Trophoblast cell (in vitro differentiated cells and primary cell): ENCODE data around the gene HERC4.

ENCODE experiments used
- DNase-seq, 2 donors: peaks; one replicate each; pipeline ENCODE4 v3.0.0-alpha.2; 2016
- H2AFZ ChIP-seq: 2 replicates; pipeline ENCODE4 v1.6.1; 2013; ENCODE audit warnings: low read length, moderate library complexity, mild to moderate bottlenecking; ENCODE audit not compliant: insufficient read depth, poor library complexity
- H2AK5ac ChIP-seq: 2 replicates; pipeline ENCODE4 v1.6.1; 2013; ENCODE audit warnings: mild to moderate bottlenecking, low read length
- H2BK120ac ChIP-seq: 2 replicates; pipeline ENCODE4 v1.6.1; 2013; ENCODE audit warnings: low read length, mild to moderate bottlenecking, moderate library complexity; ENCODE audit not compliant: insufficient read depth, poor library complexity
- H2BK12ac ChIP-seq: 2 replicates; pipeline ENCODE4 v1.6.1; 2013; ENCODE audit warnings: mild to moderate bottlenecking, low read length, moderate library complexity
- H2BK5ac ChIP-seq: 2 replicates; pipeline ENCODE4 v1.6.1; 2013; ENCODE audit warnings: low read length, low read depth, moderate library complexity, mild to moderate bottlenecking; ENCODE audit not compliant: poor library complexity
- H3K14ac ChIP-seq: 2 replicates; pipeline ENCODE4 v1.6.1; 2013; ENCODE audit warnings: mild to moderate bottlenecking, low read length
- H3K18ac ChIP-seq: 2 replicates; pipeline ENCODE4 v1.6.1; 2013; ENCODE audit warnings: mild to moderate bottlenecking, low read length
- H3K23ac ChIP-seq: 2 replicates; pipeline ENCODE4 v1.6.1; 2013; ENCODE audit warnings: low read length
- H3K27ac ChIP-seq: 2 replicates; pipeline ENCODE4 v1.5.1; 2013; ENCODE audit warnings: low read depth, mild to moderate bottlenecking, inconsistent platforms, low read length, moderate library complexity
- H3K27me3 ChIP-seq: 2 replicates; pipeline ENCODE4 v1.6.1; 2013; ENCODE audit warnings: inconsistent platforms, mild to moderate bottlenecking, low read length, moderate library complexity; ENCODE audit not compliant: insufficient read depth
- H3K36me3 ChIP-seq, 2 experiments: 1 replicate in 1 of 2; 2 replicates in 1 of 2; pipeline ENCODE4 v1.6.1; 2013; ENCODE audit warnings: low read length in 2 of 2, mild to moderate bottlenecking in 2 of 2, moderate library complexity in 1 of 2; ENCODE audit not compliant: insufficient read depth in 2 of 2, control insufficient read depth in 1 of 2
- H3K4ac ChIP-seq: 2 replicates; pipeline ENCODE4 v1.6.1; 2013; ENCODE audit warnings: low read depth, mild to moderate bottlenecking, low read length, moderate library complexity
- H3K4me1 ChIP-seq, 2 experiments: 1 replicate in 1 of 2; 2 replicates in 1 of 2; pipeline ENCODE4 v1.6.1; 2013; ENCODE audit warnings: low read length in 2 of 2, mild to moderate bottlenecking in 2 of 2, moderate library complexity in 1 of 2; ENCODE audit not compliant: insufficient read depth in 2 of 2, control insufficient read depth in 1 of 2
- H3K4me2 ChIP-seq: 2 replicates; pipeline ENCODE4 v1.6.1; 2013; ENCODE audit warnings: inconsistent platforms, mild to moderate bottlenecking, low read length, moderate library complexity
- H3K4me3 ChIP-seq: 2 replicates; pipeline ENCODE4 v1.5.1; 2013; ENCODE audit warnings: mild to moderate bottlenecking, low read depth, low read length, inconsistent platforms
- H3K79me1 ChIP-seq: one replicate; pipeline ENCODE4 v1.6.1; 2013; ENCODE audit warnings: low read length
- H3K79me2 ChIP-seq: 2 replicates; pipeline ENCODE4 v1.6.1; 2013; ENCODE audit warnings: low read length, mild to moderate bottlenecking; ENCODE audit not compliant: control insufficient read depth, insufficient read depth, poor library complexity
- H3K9ac ChIP-seq: 2 replicates; pipeline ENCODE4 v1.6.1; 2013; ENCODE audit warnings: mild to moderate bottlenecking, low read length
- H3K9me3 ChIP-seq: 2 replicates; pipeline ENCODE4 v1.6.1; 2013; ENCODE audit warnings: low read depth, mild to moderate bottlenecking, control low read depth, inconsistent platforms, low read length; ENCODE audit not compliant: insufficient read depth
- H4K12ac ChIP-seq: 2 replicates; pipeline ENCODE4 v1.6.1; 2013; ENCODE audit warnings: low read depth, mild to moderate bottlenecking, low read length, moderate library complexity
- H4K8ac ChIP-seq: 2 replicates; pipeline ENCODE4 v1.6.1; 2013; ENCODE audit warnings: low read depth, mild to moderate bottlenecking, low read length, moderate library complexity
- H4K91ac ChIP-seq: one replicate; pipeline ENCODE4 v1.6.1; 2013; ENCODE audit warnings: low read depth, mild to moderate bottlenecking, low read length, moderate library complexity
- WGBS: extraction: QIAGEN DNeasy Blood & Tissue Kit; methylation state at CpG from one replicate; pipeline ENCODE4 v1.1.7; 2013; ENCODE audit warnings: missing lambda C conversion rate; ENCODE audit not compliant: insufficient read length, insufficient coverage; ENCODE audit errors: extremely low coverage; 5-methylcytosine and 5-hydroxymethylcytosine counted together

The HERC4 gene

DNA sequence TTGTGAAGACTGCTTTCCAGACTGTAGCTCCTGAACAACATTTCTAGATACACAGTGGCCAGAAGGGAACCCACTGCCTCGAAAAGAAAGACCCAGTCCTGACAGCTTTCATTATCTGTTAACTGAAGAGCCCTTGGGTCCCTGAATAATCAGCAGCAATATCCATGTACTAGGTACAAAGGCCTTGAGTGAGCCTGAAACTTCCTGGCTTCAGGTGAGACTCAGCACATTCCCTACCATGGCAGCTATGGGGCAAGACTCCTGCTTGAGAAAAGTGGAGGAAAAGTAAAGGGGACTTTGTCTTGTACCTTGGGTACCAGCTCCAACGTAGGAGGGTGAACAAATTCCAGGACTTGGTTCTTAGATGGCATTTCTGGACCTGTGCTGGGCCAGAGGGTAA, 97.8 kb downstream of the HERC4 start:
- H4K12ac ChIP-seq, result no peak overlapping the region
- H4K91ac ChIP-seq, result no peak overlapping the region
- H3K4ac ChIP-seq, result no peak overlapping the region
- no peak overlapping the region for H3K9ac ChIP-seq
- H2AK5ac ChIP-seq, result no peak overlapping the region
- H3K4me3 ChIP-seq, result no peak overlapping the region
- no peaks in the 10 kb centered on the region for H3K27me3 ChIP-seq
- no peak for DNase-seq
- H3K4me2 ChIP-seq, result no peak overlapping the region
- no peaks in the 10 kb centered on the region for H3K79me1 ChIP-seq
- no peaks in the 10 kb centered on the region for H3K4me1 ChIP-seq
- no peaks in the 10 kb centered on the region for H3K79me2 ChIP-seq
- H3K9me3 ChIP-seq, result peaks cover 2% of the 10 kb centered on the region
- WGBS, result no CpG with 5 or more reads among the region's 2 CpGs
- H3K14ac ChIP-seq, result no peak overlapping the region
- H2AFZ ChIP-seq, result no peak overlapping the region
- H3K23ac ChIP-seq, result no peak overlapping the region
- peaks cover 25 to 26% of the 10 kb centered on the region in 2 experiments for H3K36me3 ChIP-seq
- H2BK5ac ChIP-seq, result no peak overlapping the region
- H4K8ac ChIP-seq, result no peak overlapping the region
- H2BK12ac ChIP-seq, result no peak overlapping the region
- no peak overlapping the region for H3K27ac ChIP-seq
- no peak overlapping the region for H3K18ac ChIP-seq
- H2BK120ac ChIP-seq, result no peak overlapping the region

DNA sequence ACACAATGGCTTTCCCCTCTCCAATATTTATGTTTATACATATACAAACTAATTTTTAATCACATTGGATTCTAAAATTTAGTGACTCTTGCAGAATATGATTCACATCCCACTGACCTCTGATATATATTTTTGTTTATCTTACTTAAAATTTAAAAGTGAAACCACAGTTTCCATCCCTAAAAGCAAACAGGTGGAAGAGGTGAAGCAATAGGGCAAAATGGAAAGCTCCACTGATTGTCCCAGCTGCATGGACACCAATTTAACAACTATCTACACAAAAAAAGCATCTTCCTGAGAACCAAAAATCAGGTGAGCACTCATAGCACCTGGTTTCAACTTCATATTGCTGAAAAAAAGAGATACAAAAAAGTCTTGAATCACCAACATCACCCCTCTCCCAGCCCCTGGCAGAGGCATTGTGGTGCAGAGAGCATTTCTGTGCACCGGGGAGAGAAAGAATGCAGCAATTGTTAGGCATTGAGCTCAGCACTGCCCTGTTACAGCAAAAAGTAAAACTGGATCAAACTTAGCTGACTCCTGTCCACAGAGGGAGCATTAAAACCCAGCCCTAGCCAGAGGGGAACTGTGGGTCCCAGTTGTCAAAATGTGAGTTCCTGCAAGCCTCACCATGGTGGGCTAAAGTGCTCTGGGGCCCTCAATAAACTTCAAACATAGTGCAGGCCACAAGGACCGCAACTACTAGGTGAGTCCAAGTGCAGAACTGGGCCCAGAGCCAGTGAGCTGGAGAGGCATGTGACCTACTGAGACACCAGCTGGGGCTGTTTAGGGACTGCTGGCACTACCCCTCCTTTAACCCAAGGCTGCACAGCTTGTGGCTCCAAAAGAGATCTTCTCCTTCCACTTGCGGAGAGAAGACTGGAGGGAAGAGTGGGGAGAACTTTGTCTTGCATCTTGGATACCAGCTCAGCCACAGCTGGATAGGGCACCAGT, 98.5 kb downstream of the HERC4 start:
- no peak overlapping the region for H3K18ac ChIP-seq
- peaks cover 2% of the 10 kb centered on the region for H3K9me3 ChIP-seq
- no peak overlapping the region for H2AK5ac ChIP-seq
- no peak overlapping the region for H4K8ac ChIP-seq
- H2BK12ac ChIP-seq, result no peak overlapping the region
- H3K27ac ChIP-seq, result no peak overlapping the region
- WGBS, result no CpG with 5 or more reads among the region's 3 CpGs
- no peak overlapping the region for H4K91ac ChIP-seq
- no peak overlapping the region for H2BK5ac ChIP-seq
- H3K4me1 ChIP-seq, result no peaks in the 10 kb centered on the region
- H3K4ac ChIP-seq, result no peak overlapping the region
- no peak overlapping the region for H3K9ac ChIP-seq
- H4K12ac ChIP-seq, result no peak overlapping the region
- no peak overlapping the region for H2AFZ ChIP-seq
- H3K23ac ChIP-seq, result no peak overlapping the region
- no peak overlapping the region for H3K14ac ChIP-seq
- H3K4me3 ChIP-seq, result no peak overlapping the region
- H3K79me1 ChIP-seq, result no peaks in the 10 kb centered on the region
- peaks cover 29 to 32% of the 10 kb centered on the region in 2 experiments for H3K36me3 ChIP-seq
- no peaks in the 10 kb centered on the region for H3K27me3 ChIP-seq
- H3K4me2 ChIP-seq, result no peak overlapping the region
- no peak overlapping the region for H2BK120ac ChIP-seq
- H3K79me2 ChIP-seq, result no peaks in the 10 kb centered on the region
- DNase-seq, result no peak

DNA sequence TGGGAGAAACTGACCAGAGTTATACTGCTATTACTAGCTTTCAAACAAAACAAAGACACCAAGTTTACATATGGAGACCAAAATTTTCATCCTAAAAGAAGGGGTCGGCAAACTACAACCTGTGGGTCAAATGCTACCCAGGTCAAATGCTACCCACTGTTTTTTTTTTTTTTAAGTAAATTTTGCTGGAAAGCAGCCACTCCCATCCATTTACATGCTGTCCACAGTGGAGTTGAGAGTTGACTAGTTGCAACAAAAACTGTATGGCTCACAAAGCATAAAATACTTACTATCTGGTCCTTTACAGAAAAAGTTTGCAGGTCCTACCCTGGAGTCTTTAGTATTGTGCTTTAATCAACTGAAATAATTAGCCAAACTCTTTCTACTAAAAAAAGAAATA, 99.2 kb downstream of the HERC4 start:
- Histone ChIP-seq H4K12ac (no peak overlapping the region), H3K79me1 (no peaks in the 10 kb centered on the region), H4K8ac (no peak overlapping the region), H3K9me3 (peaks cover 2% of the 10 kb centered on the region), H3K4me1 (no peaks in the 10 kb centered on the region), H4K91ac (no peak overlapping the region), H3K23ac (no peak overlapping the region), H3K9ac (no peak overlapping the region), H2BK5ac (no peak overlapping the region), H2AFZ (no peak overlapping the region), H3K79me2 (no peaks in the 10 kb centered on the region), H2BK120ac (no peak overlapping the region), H3K4me3 (no peak overlapping the region), H2BK12ac (no peak overlapping the region), H3K18ac (no peak overlapping the region), H3K4me2 (no peak overlapping the region), H3K36me3 (peaks cover 29 to 32% of the 10 kb centered on the region in 2 experiments), H2AK5ac (no peak overlapping the region), H3K4ac (no peak overlapping the region), H3K27me3 (no peaks in the 10 kb centered on the region), H3K14ac (no peak overlapping the region), H3K27ac (no peak overlapping the region)
- DNase-seq, result no peak
- WGBS, result no CpG with 5 or more reads among the region's 1 CpG

DNA sequence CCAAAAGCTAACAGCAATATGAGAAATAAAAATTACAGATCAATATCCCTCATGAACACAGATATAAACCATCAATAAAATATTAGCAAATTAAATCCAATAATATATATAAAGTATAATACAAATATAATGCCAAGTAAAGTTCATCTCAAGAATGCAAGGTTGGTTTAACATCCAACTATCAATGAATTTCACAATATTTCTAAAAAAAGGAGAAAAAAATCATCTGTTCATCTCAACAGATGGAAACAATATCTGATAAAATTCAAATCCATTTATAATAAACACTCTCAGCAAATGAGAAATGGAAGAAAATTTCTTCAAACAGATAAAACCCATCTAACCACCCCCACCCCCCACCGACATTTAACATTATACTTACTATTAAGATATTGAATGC, 103.8 kb downstream of the HERC4 start:
- Histone ChIP-seq H2BK12ac (no peak overlapping the region), H3K4ac (no peak overlapping the region), H3K27me3 (no peaks in the 10 kb centered on the region), H3K4me2 (no peak overlapping the region), H2AFZ (no peak overlapping the region), H3K23ac (no peak overlapping the region), H2BK5ac (no peak overlapping the region), H3K9ac (no peak overlapping the region), H3K4me3 (no peak overlapping the region), H3K4me1 (no peaks in the 10 kb centered on the region), H3K18ac (no peak overlapping the region), H3K9me3 (no peaks in the 10 kb centered on the region), H3K79me2 (no peaks in the 10 kb centered on the region), H3K27ac (no peak overlapping the region), H2AK5ac (no peak overlapping the region), H4K91ac (no peak overlapping the region), H3K79me1 (no peaks in the 10 kb centered on the region), H3K14ac (no peak overlapping the region), H4K12ac (no peak overlapping the region), H2BK120ac (no peak overlapping the region), H4K8ac (no peak overlapping the region), H3K36me3 (peaks cover 11 to 14% of the 10 kb centered on the region in 2 experiments)
- no CpG with 5 or more reads among the region's 1 CpG for WGBS
- DNase-seq, result no peak
